Stimulated activated CD4-positive, alpha-beta T cell treated with anti-CD3 and anti-CD28 coated beads, TNF-alpha, amount 100 ng/mL, for 24 hours (primary cell): ENCODE measurements around the gene ITIH2.
"Not testable (repeated sequence)": the region's sequence is repeated elsewhere in the genome, so short reads cannot be mapped to it uniquely, and the experiment has no call there.

Experiments
- DNase-seq, 3 experiments: peaks; one replicate each; pipeline ENCODE4 v3.0.0-alpha.2; 2020; ENCODE audit warnings: low read depth in 3 of 3

ITIH2 gene

GRCh38 chr10:7693194-7693593, 9.9 kb upstream of the ITIH2 start:
- not testable (repeated sequence) for DNase-seq

DNA sequence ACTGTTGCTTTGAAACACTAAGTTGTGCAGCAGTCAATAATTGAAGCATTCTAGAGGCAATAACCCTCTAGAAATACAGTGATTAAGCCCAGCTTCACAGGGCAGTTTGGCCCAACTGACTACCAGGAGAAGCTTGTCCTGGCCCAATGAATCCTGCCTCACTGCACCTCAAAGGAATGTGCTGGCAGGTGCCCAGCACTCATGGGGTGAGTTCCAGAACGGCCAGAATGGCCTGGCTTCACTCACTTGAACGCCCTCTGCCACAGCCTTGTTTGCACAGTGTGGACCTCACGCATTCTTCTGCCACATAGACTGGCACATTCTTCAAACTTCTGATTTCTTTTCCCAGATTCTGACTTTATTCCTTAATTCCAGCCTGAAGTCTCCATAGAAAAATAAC, 6.6 kb upstream of the ITIH2 start:
- DNase-seq = no peak

- DNase-seq = no peak
Measured at GRCh38 chr10:7697426-7697825, 5.7 kb upstream of the ITIH2 start.

DNA sequence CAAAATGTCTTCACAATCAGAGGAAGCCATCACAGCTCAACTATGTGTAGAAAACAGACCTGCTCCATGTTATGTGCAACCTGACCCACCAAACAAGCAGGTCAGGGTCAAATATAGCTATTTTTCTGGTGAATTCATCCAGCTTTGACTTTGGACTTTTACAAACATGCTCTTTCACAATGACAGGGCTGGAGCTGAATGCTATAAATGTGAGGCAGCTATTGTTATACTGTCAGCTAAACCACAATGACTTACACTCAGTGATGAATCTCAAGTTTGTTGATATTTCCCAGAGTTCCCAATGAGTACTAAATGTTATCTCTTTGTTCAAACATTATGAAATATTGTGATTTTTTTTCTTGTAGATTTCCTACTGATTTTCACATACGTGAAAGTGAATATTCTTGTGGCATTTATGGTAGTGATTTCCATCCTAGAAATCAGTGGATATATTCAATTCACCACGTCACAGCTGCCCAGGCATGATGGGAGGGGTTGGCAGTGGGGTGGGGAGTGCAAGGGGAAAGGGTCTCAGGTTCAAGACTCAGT, 2.5 kb upstream of the ITIH2 start:
- DNase-seq = no peak

DNA sequence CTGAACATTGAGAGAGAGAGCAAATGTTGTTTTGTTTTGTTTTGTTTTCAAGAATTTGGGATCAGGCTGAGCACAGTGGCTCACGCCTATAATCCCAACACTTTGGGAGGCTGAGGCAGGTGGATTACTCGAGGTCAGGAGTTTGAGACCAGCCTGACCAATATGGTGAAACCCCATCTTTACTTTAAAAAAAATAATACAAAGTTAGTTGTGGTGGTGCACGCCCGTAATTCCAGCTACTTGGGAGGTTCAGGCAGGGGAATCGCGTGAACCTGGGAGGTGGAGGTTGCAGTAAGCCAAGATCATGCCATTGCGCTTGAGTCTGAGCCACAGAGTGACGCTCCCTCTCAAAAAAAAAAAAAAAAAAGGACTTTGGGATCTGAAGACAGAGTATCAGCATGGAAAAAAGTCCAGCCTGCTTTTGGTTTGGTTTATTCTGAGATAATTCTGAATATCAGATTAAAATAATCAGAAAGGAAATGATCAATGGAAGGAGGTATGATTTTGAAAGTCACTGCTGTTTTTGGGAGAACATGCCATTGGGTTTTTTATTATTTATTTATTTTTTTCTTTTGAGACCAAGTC, 1.9 kb upstream of the ITIH2 start:
- no peak for DNase-seq

- DNase-seq = no peak
Measured at GRCh38 chr10:7702288-7702812, 766 bp upstream of the ITIH2 start.

- no peak for DNase-seq
Measured at GRCh38 chr10:7704071-7705016, 1.2 kb downstream of the ITIH2 start.

- no peak for DNase-seq
Measured at GRCh38 chr10:7705341-7705740, 2.2 kb downstream of the ITIH2 start.

- DNase-seq = no peak
Measured at GRCh38 chr10:7706534-7707073, 3.5 kb downstream of the ITIH2 start.

DNA sequence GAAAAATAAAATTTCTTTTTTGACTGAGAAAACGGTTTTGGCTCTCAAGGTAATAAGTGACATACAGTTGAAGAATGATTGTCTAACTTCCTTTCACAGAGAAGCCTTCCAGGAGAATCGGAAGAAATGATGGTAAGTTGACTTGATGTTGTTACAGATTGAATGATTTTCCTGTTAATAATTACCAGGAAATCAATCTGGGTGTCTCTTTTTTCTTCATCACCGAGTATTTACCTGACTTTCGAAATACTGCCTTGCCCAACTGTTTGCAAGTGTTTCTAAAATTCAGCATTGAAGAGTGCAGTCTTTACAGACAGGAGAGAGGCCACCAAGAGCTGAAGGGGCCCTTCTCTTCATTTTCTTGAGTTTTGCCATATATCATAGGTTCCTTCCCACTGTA, 4.0 kb downstream of the ITIH2 start:
- no peak for DNase-seq

DNA sequence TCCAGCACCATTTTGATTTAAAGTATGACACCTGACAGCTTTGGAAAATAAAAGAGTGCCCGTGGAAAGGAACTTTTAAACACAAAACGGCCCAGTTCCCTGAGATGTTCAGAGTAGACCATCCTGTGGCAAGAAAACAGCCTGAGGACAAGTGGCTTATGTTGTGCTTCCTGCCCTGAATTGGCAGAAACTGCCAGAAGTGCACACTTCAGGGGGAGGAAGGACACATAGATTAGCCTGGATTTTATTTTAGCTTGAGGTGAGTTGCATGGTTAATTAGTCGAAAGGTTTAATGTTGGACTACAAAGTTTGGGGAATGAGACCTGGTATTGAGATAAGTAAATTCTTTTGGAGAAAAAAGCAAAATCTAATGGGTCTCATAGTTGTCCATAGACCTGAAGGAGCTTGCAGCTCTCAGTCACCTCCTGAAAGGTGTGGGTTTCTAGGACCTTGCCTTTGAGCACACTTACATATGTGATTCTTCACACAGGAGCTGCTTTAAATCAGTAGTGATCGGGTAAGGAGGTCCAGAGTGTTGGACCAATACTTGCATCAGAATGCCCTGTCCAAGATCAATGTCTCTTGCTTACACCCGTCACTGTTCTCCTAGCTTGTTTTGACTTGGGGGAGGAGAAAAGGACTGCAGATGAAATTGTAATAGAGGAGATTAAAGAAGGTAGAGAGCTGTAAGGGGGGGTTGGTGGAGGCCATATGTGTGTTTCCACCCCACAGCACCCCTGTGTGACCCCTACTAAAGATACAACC, 4.9 kb downstream of the ITIH2 start:
- no peak for DNase-seq

GRCh38 chr10:7708832-7709231, 5.7 kb downstream of the ITIH2 start:
- DNase-seq = no peak

- DNase-seq = no peak
Measured at GRCh38 chr10:7710446-7710845, 7.3 kb downstream of the ITIH2 start.

DNA sequence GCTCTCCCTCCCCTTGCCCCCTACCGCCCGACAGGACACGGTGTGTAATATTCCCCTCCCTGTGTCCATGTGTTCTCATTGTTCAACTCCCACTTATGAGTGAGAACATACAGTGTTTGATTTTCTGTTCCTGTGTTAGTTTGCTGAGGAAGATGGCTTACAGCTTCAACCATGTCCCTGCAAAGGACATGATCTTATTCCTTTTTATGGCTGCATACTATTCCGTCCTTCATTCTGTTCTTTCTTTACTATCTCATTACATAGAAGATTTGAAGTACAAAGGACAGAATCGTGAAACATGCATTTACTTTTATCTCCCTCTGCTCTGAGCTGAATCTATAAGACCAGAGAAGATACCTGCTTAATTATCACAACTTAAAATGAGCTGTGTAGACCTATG, 8.0 kb downstream of the ITIH2 start:
- DNase-seq = not testable (repeated sequence)

DNA sequence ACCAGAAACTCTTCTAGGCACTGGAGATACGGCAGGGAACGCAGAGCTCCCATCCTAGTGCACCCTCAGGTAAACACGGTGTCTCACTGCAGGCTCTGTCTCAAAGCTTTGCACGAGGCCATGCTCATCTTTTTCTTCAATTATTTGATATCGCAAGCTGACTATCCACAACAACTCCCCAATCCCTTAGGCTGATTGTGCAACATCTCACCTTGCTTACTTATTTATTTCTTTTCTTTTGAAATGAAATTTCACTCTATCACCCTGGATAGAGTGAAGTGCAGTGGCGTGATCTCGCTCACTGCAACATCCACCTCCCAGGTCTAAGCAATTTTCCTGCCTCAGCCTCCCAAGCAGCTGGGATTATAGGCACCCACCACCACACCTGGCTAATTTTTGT, 12.4 kb downstream of the ITIH2 start:
- DNase-seq = no peak

DNA sequence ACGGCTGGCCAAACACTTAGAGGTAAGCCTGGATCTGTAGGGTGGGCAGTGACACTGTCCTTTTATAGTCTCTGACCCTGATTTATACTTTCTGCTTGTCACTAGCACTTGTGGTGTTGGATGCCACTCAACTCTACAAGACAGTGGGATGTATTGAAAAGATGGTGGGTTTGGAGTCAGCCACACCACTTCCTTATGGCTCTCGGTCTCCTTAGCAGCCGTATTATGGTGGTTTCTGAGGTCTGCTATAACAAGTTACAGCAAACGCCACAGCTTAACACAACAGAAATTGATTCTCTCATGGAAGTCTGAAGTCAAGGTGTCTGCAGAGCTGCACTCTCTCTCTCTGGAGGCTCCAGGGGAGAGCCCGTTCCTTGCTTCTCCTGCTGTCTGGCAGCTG, 14.7 kb downstream of the ITIH2 start:
- no peak for DNase-seq

- DNase-seq = no peak
Measured at GRCh38 chr10:7718685-7719084, 15.6 kb downstream of the ITIH2 start.

GRCh38 chr10:7720478-7720877, 17.4 kb downstream of the ITIH2 start:
- DNase-seq = no peak

- DNase-seq = no peak
Measured at GRCh38 chr10:7722927-7723529, 19.9 kb downstream of the ITIH2 start.

DNA sequence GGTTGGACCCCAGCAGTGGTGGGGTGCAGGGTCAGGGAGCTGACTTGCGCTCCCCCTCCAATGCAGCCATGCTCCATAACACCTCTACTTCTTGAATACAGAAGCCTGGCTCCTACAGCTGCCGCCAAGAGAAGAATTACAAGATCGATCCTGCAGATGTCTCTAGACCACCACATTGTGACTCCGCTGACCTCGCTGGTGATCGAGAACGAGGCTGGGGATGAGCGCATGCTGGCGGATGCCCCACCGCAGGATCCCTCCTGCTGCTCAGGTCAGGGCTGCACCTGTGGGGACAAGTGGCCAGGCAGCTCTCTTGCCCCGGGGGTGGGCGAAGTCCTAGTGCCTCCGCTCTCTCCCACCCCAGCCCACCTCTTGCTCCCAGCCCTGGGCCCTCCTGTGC, 31.7 kb downstream of the ITIH2 start:
- no peak for DNase-seq
